Lower leg skin (tissue), 4 donors: ENCODE data around the gene SPC25. TPM values are rescaled to one million over a fixed set of nuclear protein-coding genes. Genes with fewer than 3 reads are reported as not detected.

ENCODE experiments used
- DNase-seq, 2 donors: peaks; one replicate each; pipeline ENCODE4 v3.0.0-alpha.2; 2019; ENCODE audit warnings: low spot score in 2 of 2
- H3K4me3 ChIP-seq: fragments of 200-600 bp; sonication (generic); 2 replicates; pipeline ENCODE4 v1.5.1; 2017; ENCODE audit warnings: mild to moderate bottlenecking, low read depth; ENCODE audit not compliant: poor library complexity, severe bottlenecking
- POLR2A ChIP-seq, 2 donors: fragments of 450-650 bp; IDR thresholded peaks; one replicate each; pipeline ENCODE4 v1.6.1; 2016 to 2017; ENCODE audit warnings: antibody characterized with exemption in 2 of 2, mild to moderate bottlenecking in 1 of 2, moderate library complexity in 1 of 2
- WGBS, 2 donors: methylation state at CpG; one replicate each; pipeline ENCODE4 v1.1.5; 2018; 5-methylcytosine and 5-hydroxymethylcytosine counted together
- intact Hi-C: fragments of 100-400 bp; cut with DNase I; formaldehyde crosslinking; loops from one replicate; pipeline ENCODE4 v1.15.0; 2023; ENCODE audit warnings: low total_unique reads
- total RNA-seq, 4 donors: library from RNA; depleted of rRNA; stranded (reverse); fragments of >200 nt; gene quantifications; one replicate each; pipeline ENCODE4 v1.1.0, GENCODE V29; 2016
- TF ChIP-seq, protein P1 (sequence below), 3 donors: fragments of 450-650 bp; IDR thresholded peaks; one replicate each; pipeline ENCODE4 v1.5.1; 2016; ENCODE audit warnings: antibody characterized with exemption in 3 of 3, mild to moderate bottlenecking in 3 of 3, moderate library complexity in 2 of 3

Gene SPC25
- total RNA-seq, 4 donors from 2014 or later = 0.74 to 1.2 TPM; not detected in 2

DNA sequence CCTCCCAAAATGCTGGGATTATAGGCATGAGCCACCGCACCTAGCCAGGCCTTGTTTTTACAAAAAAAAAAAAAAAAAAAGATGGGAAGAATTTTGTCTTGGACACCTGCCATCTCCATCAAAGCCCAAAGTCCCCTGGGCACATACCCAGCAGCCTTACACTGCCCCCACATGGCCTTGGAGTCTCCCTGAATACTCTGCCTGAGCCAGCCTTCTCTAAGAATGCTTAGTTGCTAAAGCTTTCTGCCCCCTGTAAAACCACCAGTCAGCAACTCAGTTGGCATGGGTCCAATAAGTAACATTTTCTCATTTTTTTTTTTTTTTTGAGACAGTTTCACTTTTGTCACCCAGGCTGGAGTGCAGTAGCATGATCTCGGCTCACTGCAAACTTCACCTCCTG is 40.6 kb downstream of the SPC25 start:
- no peak for TF ChIP-seq POLR2A (IDR thresholded peaks at IDR 0.05)
- TF ChIP-seq, protein P1, sequence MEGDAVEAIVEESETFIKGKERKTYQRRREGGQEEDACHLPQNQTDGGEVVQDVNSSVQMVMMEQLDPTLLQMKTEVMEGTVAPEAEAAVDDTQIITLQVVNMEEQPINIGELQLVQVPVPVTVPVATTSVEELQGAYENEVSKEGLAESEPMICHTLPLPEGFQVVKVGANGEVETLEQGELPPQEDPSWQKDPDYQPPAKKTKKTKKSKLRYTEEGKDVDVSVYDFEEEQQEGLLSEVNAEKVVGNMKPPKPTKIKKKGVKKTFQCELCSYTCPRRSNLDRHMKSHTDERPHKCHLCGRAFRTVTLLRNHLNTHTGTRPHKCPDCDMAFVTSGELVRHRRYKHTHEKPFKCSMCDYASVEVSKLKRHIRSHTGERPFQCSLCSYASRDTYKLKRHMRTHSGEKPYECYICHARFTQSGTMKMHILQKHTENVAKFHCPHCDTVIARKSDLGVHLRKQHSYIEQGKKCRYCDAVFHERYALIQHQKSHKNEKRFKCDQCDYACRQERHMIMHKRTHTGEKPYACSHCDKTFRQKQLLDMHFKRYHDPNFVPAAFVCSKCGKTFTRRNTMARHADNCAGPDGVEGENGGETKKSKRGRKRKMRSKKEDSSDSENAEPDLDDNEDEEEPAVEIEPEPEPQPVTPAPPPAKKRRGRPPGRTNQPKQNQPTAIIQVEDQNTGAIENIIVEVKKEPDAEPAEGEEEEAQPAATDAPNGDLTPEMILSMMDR (IDR thresholded peaks at IDR 0.05) = no peak
- intact Hi-C loops = no loop called here
- no peak for DNase-seq
- H3K4me3 ChIP-seq = no peak overlapping the region
- WGBS, 2 donors = 69 to 83% methylated on average over 2 of the region's 2 CpGs

DNA sequence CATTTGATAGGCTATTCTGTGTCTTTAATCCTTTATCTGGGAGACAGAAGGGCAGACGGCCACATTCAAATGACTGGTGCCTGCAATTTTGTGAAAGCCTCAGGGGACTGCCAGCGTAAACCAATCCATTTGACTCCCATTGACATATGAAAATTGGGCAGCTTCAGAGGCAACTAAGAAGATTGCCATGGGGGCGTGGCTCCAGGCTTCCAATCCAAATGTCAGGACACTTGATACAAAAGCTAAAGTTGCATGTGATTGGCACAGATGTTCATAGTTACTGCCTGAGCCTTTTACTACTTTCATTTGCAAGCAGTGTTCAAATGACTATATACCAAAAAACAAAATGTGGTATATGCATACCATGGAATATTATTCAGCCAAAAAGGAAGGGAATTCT is 42.0 kb downstream of the SPC25 start:
- 79% methylated on average over 3 of the region's 3 CpGs for WGBS, 2 donors
- H3K4me3 ChIP-seq = no peak overlapping the region
- TF ChIP-seq, protein P1 (IDR thresholded peaks at IDR 0.05) = no peak
- no peak for TF ChIP-seq POLR2A (IDR thresholded peaks at IDR 0.05)
- DNase-seq = no peak
- intact Hi-C loops = no loop called here

DNA sequence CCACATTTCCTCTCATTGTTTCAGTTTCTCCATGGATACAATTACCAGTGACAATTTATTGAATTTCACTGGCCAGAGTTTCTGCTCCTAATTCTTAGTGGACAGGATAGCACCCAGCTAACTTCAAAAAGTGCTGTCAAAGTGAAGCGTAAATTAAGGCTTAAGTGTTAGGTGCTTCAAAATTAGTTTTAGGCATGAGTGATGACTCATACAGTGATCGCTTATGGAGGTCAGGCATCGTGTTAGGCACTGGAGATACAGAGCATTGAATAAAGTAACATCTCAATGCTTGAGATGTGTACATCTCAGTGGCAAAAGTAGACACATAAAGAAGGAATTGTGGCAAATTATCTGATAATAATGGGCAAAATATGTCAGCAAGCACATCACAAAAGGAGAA is 47.0 kb downstream of the SPC25 start:
- H3K4me3 ChIP-seq = no peak overlapping the region
- DNase-seq = no peak
- 88 to 97% methylated on average over 3 of the region's 3 CpGs for WGBS, 2 donors
- TF ChIP-seq, protein P1 (IDR thresholded peaks at IDR 0.05) = no peak
- TF ChIP-seq POLR2A (IDR thresholded peaks at IDR 0.05) = no peak
- intact Hi-C loops = no loop called here

DNA sequence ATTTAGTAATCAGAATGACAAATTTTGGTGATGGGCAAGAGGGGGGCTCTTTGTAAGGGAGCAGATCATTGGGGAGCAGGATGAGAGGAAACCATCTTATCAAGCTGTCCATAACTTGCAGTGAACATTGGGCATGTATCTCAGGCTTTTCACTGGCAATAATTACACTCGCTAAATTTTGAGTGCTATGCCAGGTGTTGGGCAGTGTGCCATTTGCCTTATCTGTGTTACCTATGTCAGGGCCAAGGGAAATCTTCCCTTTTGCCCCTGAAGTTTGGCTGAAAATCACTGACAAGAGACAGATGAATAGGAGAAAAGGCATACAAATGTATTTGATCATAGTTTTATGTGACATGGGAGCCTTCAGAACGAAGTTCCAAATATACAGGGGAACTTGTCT is 48.8 kb downstream of the SPC25 start:
- DNase-seq = no peak
- intact Hi-C loops = no loop called here
- H3K4me3 ChIP-seq = no peak overlapping the region
- 38 to 52% methylated on average over 2 of the region's 2 CpGs for WGBS, 2 donors
- no peak for TF ChIP-seq POLR2A (IDR thresholded peaks at IDR 0.05)
- TF ChIP-seq, protein P1 (IDR thresholded peaks at IDR 0.05) = no peak

DNA sequence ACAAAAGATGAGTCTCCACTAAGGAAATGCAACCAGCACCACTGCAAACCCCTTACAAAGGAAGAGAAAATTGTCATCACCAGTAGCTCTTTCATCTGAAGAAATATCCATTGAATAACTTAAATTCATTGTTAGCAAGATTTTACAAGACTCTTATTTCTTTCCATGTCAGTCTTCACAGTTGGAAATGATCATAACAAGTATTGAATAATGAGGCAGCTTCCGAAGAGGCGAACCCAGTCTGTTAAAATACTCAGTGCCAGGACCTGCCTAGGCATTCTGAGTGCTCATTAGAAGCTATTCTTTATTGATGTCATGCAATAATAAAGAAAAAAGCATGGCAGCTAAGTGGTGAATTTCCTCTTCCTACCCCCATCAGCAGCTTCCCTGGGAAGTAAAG is 54.3 kb downstream of the SPC25 start:
- intact Hi-C loops = no loop called here
- no peak for DNase-seq
- 95 to 96% methylated on average over 2 of the region's 2 CpGs for WGBS, 2 donors
- TF ChIP-seq POLR2A (IDR thresholded peaks at IDR 0.05) = no peak
- TF ChIP-seq, protein P1 (IDR thresholded peaks at IDR 0.05) = no peak
- no peak overlapping the region for H3K4me3 ChIP-seq

DNA sequence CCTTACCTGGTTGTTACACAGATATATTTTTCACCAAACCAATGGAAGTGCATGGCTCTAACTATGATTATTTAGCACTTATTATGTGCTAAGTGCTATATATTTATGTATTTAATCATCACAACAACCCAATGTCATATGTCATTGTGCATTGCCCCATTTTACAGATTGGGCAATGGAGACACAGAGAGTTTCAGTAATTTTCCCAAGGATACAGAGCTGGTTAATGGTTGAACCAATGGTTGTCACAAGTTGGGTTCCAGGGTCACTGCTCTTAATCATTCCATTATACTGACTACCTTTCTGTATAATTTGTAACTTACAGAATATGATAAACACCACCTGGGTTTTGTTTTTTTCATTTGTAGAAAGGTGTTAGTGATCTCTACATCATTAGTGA is 58.6 kb downstream of the SPC25 start:
- intact Hi-C loops = no loop called here
- H3K4me3 ChIP-seq = no peak overlapping the region
- no peak for DNase-seq
- TF ChIP-seq POLR2A (IDR thresholded peaks at IDR 0.05) = no peak
- TF ChIP-seq, protein P1 (IDR thresholded peaks at IDR 0.05) = no peak
